Fibroblast of lung (primary cell): ENCODE measurements around the gene ARHGEF12. TPM values are rescaled to one million over a fixed set of nuclear protein-coding genes. Genes with fewer than 3 reads are reported as not detected.

Source experiments
- DNase-seq, 2 donors: peaks; one replicate each; pipeline versions ENCODE4 v3.0.0 to v3.0.0-alpha.2; 2010; ENCODE audit warnings: low read depth in 2 of 2
- H2AFZ ChIP-seq: 2 replicates; pipeline ENCODE4 v1.5.1; 2012; ENCODE audit warnings: low read length, control low read depth, inconsistent platforms
- H3K27ac ChIP-seq: 2 replicates; pipeline ENCODE4 v1.5.1; 2011; ENCODE audit warnings: low read length, control low read depth; ENCODE audit not compliant: insufficient read depth
- H3K27me3 ChIP-seq: 2 replicates; pipeline ENCODE4 v1.5.1; 2011; ENCODE audit warnings: mild to moderate bottlenecking, low read length; ENCODE audit not compliant: control insufficient read depth, insufficient read depth
- H3K36me3 ChIP-seq: 2 replicates; pipeline ENCODE4 v1.5.1; 2011; ENCODE audit warnings: low read length; ENCODE audit not compliant: control insufficient read depth, insufficient read depth
- H3K4me1 ChIP-seq: 2 replicates; pipeline ENCODE4 v1.5.1; 2011; ENCODE audit warnings: low read length; ENCODE audit not compliant: control insufficient read depth, insufficient read depth; ENCODE audit errors: extremely low read depth
- H3K4me2 ChIP-seq: 2 replicates; pipeline ENCODE4 v1.5.1; 2011; ENCODE audit warnings: low read length, control low read depth; ENCODE audit not compliant: insufficient read depth; ENCODE audit errors: extremely low read depth
- H3K4me3 ChIP-seq, 4 experiments: fragments of 200-600 bp in 1 of 4; sonication (generic) in 1 of 4; replicated peaks in 1 of 4; 2 replicates each; pipeline ENCODE4 v1.5.1; 2011 to 2016; ENCODE audit warnings: low read length in 4 of 4, low read depth in 3 of 4, mild to moderate bottlenecking in 3 of 4, control low read depth in 2 of 4, inconsistent platforms in 1 of 4, mixed read lengths in 1 of 4; ENCODE audit not compliant: insufficient read depth in 1 of 4; ENCODE audit errors: control extremely low read depth in 1 of 4
- H3K79me2 ChIP-seq: 2 replicates; pipeline ENCODE4 v1.5.1; 2012; ENCODE audit warnings: mild to moderate bottlenecking, low read length, inconsistent platforms; ENCODE audit not compliant: control insufficient read depth, insufficient read depth
- H3K9ac ChIP-seq: 2 replicates; pipeline ENCODE4 v1.5.1; 2011; ENCODE audit warnings: mild to moderate bottlenecking, low read length, control low read depth; ENCODE audit not compliant: insufficient read depth
- H3K9me3 ChIP-seq: 2 replicates; pipeline ENCODE4 v1.5.1; 2012; ENCODE audit warnings: low read depth, low read length; ENCODE audit not compliant: control insufficient read depth, insufficient read depth
- H4K20me1 ChIP-seq: 2 replicates; pipeline ENCODE4 v1.5.1; 2011; ENCODE audit warnings: low read length; ENCODE audit not compliant: control insufficient read depth, insufficient read depth; ENCODE audit errors: extremely low read depth
- EZH2 ChIP-seq: IDR thresholded peaks from 2 replicates; pipeline ENCODE4 v1.5.1; 2012; ENCODE audit warnings: low read length, control low read depth, mild to moderate bottlenecking; ENCODE audit errors: missing control alignments
- polyA plus RNA-seq, 2 donors: library from polyadenylated mRNA; depleted of rRNA in 1 of 2; stranded (reverse) in 1 of 2; unstranded in 1 of 2; fragments of >200 nt; gene quantifications; 2 replicates each; pipeline ENCODE4 v1.2.1, GENCODE V29; 2011 to 2012; ENCODE audit warnings: missing spikeins in 1 of 2
- total RNA-seq: library from RNA; depleted of rRNA; stranded (reverse); fragments of >200 nt; gene quantifications from 2 replicates; pipeline ENCODE4 v1.2.1, GENCODE V29; 2014
- TF ChIP-seq, protein P1 (sequence below), 2 donors: IDR thresholded peaks in 1 of 2; conservative IDR thresholded peaks in 1 of 2; 1 replicate in 1 of 2; 2 replicates in 1 of 2; pipeline ENCODE4 v1.5.1; 2011 to 2012; ENCODE audit warnings: low read length in 2 of 2, control low read depth in 1 of 2, inconsistent platforms in 1 of 2, low read depth in 1 of 2, mild to moderate bottlenecking in 1 of 2

Gene ARHGEF12
- total and polyA plus RNA-seq, 2 donors (not counting 1 experiment from before 2014, with no cell fraction given): 63.1 to 141 TPM

DNA sequence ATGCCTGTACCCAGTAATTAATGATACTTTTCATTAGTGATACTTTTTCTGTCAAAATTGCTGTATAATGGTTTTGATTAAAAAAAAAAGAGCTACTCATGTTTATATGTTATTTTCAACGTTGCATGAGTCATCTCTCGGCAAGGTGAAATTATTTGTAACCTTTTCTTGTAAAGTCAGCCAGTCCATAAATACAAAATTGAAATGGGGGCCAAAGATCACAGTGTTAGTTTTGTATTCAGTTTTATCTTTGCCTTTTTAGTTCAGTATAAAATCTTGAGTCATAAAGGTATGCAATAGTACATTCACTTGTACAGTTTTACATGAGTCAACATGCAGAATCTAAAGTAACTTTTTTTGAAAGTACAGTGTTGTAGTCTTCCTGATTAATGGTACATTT, 4.3 kb downstream of the ARHGEF12 start:
- Histone ChIP-seq H3K27me3 (no peaks in the 10 kb centered on the region), H3K4me1 (peaks cover 7% of the 10 kb centered on the region), H3K27ac (no peak overlapping the region), H3K79me2 (peaks cover 88% of the 10 kb centered on the region), H3K4me3 (peak overlapping the region; percentile 79 to 99 (median 96)), H3K4me2 (peak overlapping the region; percentile 99), H3K9ac (no peak overlapping the region), H3K36me3 (no peaks in the 10 kb centered on the region), H4K20me1 (peaks cover 8% of the 10 kb centered on the region), H3K9me3 (no peaks in the 10 kb centered on the region), H2AFZ (no peak overlapping the region)
- TF ChIP-seq EZH2: no peak
- TF ChIP-seq, protein P1, sequence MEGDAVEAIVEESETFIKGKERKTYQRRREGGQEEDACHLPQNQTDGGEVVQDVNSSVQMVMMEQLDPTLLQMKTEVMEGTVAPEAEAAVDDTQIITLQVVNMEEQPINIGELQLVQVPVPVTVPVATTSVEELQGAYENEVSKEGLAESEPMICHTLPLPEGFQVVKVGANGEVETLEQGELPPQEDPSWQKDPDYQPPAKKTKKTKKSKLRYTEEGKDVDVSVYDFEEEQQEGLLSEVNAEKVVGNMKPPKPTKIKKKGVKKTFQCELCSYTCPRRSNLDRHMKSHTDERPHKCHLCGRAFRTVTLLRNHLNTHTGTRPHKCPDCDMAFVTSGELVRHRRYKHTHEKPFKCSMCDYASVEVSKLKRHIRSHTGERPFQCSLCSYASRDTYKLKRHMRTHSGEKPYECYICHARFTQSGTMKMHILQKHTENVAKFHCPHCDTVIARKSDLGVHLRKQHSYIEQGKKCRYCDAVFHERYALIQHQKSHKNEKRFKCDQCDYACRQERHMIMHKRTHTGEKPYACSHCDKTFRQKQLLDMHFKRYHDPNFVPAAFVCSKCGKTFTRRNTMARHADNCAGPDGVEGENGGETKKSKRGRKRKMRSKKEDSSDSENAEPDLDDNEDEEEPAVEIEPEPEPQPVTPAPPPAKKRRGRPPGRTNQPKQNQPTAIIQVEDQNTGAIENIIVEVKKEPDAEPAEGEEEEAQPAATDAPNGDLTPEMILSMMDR (conservative IDR thresholded peaks at IDR 0.05 in 1 of 2, IDR thresholded peaks at IDR 0.05 in 1 of 2; ENCODE audit: low read depth in 1 of 2, low read length in 2 of 2): no peak
- peak in 1 of 2 donors; percentile 45 for DNase-seq

DNA sequence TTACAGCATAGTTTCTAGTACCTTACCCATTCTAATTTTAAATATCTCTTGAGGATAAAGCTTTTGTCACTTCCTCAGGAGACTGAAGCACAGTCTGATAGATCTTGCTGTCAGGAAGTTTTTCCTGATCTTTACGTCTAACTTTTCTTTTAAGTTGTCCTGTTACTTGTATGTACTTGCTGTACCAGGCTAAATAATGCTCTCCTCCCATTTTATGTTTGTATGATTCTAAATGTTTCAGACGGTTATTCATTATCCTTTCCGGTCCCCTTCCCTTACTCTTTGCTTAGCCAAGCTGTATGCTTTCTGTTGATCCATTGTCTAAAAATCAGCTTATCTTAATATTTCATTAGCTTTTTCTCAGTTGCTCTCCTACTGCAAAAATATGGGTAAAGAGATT, 6.0 kb downstream of the ARHGEF12 start:
- no peak overlapping the region for H3K4me2 ChIP-seq
- DNase-seq: no peak

DNA sequence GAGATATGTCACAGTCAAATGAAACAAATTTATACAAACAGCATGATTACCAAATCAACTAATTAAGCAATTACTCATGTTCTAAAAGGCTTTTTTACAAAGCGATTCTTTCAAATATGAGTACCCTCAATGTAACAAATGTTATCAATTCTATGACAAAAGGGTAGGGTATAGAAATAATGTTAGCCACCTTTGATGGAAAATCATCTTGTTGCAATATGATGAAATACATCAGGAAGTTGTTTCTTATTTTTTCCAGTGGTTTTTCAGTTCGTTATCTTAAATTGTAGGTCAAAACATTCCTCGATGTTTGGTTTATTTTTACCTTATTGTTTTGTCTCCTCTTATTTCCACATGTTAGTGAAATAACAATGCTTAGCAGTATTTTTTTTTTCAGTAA, 6.5 kb downstream of the ARHGEF12 start:
- TF ChIP-seq, protein P1 (conservative IDR thresholded peaks at IDR 0.05 in 1 of 2, IDR thresholded peaks at IDR 0.05 in 1 of 2; ENCODE audit: low read depth in 1 of 2, low read length in 2 of 2): no peak
- no peak for TF ChIP-seq EZH2
- Histone ChIP-seq H3K9me3 (no peaks in the 10 kb centered on the region), H3K4me2 (no peak overlapping the region), H2AFZ (no peak overlapping the region), H3K27ac (no peak overlapping the region), H3K9ac (no peak overlapping the region), H3K36me3 (no peaks in the 10 kb centered on the region), H3K27me3 (no peaks in the 10 kb centered on the region), H3K4me3 (no peak overlapping the region), H3K79me2 (peaks cover 97% of the 10 kb centered on the region), H4K20me1 (peaks cover 8% of the 10 kb centered on the region), H3K4me1 (peaks cover 14% of the 10 kb centered on the region)
- no peak for DNase-seq

More for the DNA sequence above, 6.0 kb downstream of the ARHGEF12 start:
- H3K36me3 ChIP-seq: no peaks in the 10 kb centered on the region
- no peak overlapping the region for H3K27ac ChIP-seq
- no peaks in the 10 kb centered on the region for H3K9me3 ChIP-seq
- no peak overlapping the region for H3K4me3 ChIP-seq
- H3K79me2 ChIP-seq: peaks cover 97% of the 10 kb centered on the region
- no peak overlapping the region for H3K9ac ChIP-seq
- H3K27me3 ChIP-seq: no peaks in the 10 kb centered on the region
- no peak for TF ChIP-seq EZH2
- H2AFZ ChIP-seq: no peak overlapping the region
- H3K4me1 ChIP-seq: peaks cover 11% of the 10 kb centered on the region
- H4K20me1 ChIP-seq: peaks cover 11% of the 10 kb centered on the region
